Measurements from ENCODE around the gene ATXN10.
"Not testable (repeated sequence)": the region's sequence is repeated elsewhere in the genome, so short reads cannot be mapped to it uniquely, and the experiment has no call there.

Gene ATXN10

DNA sequence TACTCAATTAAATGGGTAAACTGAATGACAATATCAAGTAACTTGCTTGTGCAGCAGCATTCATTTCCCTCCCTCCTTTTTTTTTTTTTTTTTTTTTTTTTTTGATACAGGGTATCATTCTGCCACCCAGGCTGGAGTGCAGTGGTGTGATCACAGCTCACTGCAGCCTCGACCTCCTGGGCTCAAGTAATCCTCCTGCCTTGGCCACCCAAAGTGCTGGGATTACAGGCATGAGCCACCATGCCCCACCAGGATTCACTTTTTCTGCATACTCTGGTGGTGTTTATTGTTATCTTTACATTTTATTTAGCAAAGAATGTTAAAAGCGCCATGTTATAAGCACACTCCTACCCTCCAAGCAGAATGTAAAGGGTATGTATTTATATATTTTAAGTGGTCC is 1.3 kb upstream of the ATXN10 start:
- not testable (repeated sequence) for H3K27ac ChIP-seq (ENCODE audit: low read length); H3K9me3 ChIP-seq (ENCODE audit: control insufficient read depth in 1 of 2, low read length in 2 of 2); H3K36me3 ChIP-seq (ENCODE audit: control insufficient read depth in 1 of 2, insufficient read depth in 2 of 2, low read length in 2 of 2); H3K4me3 ChIP-seq (ENCODE audit: low read depth in 1 of 2, low read length in 2 of 2); H3K27me3 ChIP-seq (ENCODE audit: low read depth, low read length)
- peaks cover 12 to 24% of the 10 kb centered on the region in 2 donors for H3K4me1 ChIP-seq (ENCODE audit: control insufficient read depth in 1 of 2, insufficient read depth in 2 of 2, low read length in 2 of 2)

DNA sequence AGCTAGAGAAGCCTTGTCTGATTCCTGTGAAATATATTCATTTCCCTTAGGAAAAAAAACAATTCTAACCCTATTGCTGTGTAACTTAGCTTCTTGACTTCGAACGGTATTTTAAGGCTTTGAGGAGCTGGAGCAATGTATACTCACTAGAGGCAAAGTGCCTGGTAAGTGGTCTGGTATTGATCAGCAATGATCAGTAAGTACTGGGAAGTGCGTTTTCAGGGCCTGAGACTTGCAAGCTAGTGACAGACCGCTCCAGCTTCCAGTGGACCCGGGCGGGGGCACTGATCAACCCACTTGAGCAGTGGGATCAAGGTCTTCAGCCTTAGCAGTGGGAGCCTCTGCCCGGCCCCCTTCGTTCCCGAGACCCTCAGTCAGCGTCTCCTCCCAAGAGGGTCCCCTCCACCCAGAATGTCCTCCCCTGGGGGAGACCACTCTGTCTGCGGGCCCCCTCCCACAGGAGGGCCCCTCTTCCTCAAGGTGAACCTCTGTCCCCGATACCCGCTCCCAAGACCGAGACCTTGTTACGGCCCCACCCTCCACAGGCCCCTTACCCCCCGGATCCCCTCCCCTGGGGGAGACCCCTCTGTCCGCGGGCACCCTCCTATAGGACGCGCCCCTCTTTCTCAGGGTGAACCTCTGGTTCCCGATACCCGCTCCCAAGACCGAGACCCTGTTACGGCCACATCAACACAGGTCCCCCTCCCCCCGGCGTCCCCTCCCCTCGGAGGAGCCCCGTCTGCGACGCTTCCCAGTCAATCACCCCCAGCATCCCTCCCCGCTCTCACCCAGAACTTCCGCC is 452 bp upstream of the ATXN10 start:
- Histone ChIP-seq H3K9me3 (ENCODE audit: control insufficient read depth in 1 of 2, low read length in 2 of 2) (no peaks in the 10 kb centered on the region), H3K4me3 (ENCODE audit: low read depth in 1 of 2, low read length in 2 of 2) (peak overlapping the region; percentile 75 to 85), H3K4me1 (ENCODE audit: control insufficient read depth in 1 of 2, insufficient read depth in 2 of 2, low read length in 2 of 2) (peaks cover 12 to 24% of the 10 kb centered on the region in 2 donors), H3K27me3 (ENCODE audit: low read depth, low read length) (no peaks in the 10 kb centered on the region), H3K36me3 (ENCODE audit: control insufficient read depth in 1 of 2, insufficient read depth in 2 of 2, low read length in 2 of 2) (no peaks in the 10 kb centered on the region), H3K27ac (ENCODE audit: low read length) (peak overlapping the region; percentile 23)

DNA sequence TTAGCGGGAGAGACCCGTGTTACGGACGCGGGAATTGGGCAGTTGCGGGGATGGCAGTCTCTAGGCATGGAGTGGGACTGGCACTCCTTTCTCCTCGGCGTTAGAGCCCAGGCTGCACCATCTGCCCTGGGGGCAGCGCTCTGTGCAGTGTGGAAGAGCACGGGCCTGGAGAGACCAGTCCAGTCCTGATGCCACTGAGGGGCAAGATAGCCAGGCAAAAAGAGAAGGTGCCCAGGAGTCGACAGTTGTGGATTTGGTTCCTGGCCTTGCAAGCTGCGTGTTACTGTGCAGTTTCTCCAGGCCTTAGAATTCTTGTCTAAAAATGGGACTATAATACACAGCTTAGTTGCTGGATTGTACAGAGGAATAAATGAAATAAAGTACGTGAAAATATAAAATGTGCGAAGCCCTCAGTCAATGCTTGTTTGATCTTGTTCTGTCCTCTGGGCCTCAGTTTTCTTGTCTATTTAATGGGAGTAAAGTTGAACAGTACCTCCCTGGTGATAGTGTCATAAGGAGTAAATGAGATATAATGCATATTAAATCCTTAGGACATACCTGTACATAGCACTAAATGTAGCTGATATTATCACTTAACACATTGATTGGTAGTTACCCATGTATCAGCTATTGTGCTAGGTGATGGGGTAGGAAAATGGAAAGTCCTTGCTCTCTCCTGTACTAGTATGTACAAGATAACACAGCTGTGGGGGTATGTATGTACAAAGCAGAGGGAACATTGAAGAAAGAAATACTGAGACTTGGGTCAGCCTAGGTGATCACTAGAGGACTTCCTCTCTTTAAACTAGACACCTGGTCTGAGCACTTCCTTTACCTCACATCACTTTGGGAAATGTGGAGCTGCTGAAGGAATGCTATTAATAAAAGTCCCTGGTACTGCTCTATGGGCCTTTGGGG is 1.2 kb downstream of the ATXN10 start:
- peak overlapping the region; percentile 75 to 85 for H3K4me3 ChIP-seq (ENCODE audit: low read depth in 1 of 2, low read length in 2 of 2)
- H3K4me1 ChIP-seq (ENCODE audit: control insufficient read depth in 1 of 2, insufficient read depth in 2 of 2, low read length in 2 of 2), result peaks cover 12 to 24% of the 10 kb centered on the region in 2 donors
- peak overlapping the region; percentile 1 for H3K27ac ChIP-seq (ENCODE audit: low read length)
- no peaks in the 10 kb centered on the region for H3K36me3 ChIP-seq (ENCODE audit: control insufficient read depth in 1 of 2, insufficient read depth in 2 of 2, low read length in 2 of 2)
- no peaks in the 10 kb centered on the region for H3K27me3 ChIP-seq (ENCODE audit: low read depth, low read length)
- H3K9me3 ChIP-seq (ENCODE audit: control insufficient read depth in 1 of 2, low read length in 2 of 2), result no peaks in the 10 kb centered on the region

DNA sequence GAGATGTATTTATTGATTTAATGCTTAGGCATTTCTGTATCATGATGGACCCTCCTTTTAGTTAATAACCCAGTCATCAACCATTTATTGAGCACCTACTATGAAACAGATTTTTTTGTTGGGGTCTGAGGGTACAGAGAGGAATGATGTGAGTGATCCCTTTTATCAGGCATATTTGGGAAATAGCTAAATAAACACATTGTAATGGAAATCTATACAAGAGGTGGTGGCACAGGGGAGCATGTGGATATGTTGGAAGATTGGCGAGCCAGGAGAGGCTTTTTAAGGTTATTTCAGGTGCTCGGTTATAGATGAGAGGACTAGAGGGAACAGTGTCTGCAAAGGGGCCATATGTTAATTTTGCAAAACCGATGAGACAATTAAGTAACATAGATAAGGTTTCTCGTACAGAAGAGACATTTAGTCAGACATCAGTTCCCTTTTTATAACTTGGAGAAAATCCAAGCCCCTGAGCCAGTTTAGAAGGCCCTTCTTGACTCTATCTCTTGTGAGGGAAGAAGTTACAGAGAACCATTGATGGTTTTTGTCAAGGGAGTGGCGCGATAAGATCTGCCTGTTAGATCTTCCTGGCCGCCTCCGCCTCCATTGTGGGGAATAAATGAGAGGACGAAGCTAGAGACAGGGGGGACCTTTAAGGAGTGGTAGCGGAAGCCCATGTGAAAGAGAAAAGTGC is 2.0 kb downstream of the ATXN10 start:
- H3K9me3 ChIP-seq (ENCODE audit: control insufficient read depth in 1 of 2, low read length in 2 of 2), result no peaks in the 10 kb centered on the region
- H3K27me3 ChIP-seq (ENCODE audit: low read depth, low read length), result no peaks in the 10 kb centered on the region
- H3K27ac ChIP-seq (ENCODE audit: low read length), result no peak overlapping the region
- H3K36me3 ChIP-seq (ENCODE audit: control insufficient read depth in 1 of 2, insufficient read depth in 2 of 2, low read length in 2 of 2), result no peaks in the 10 kb centered on the region
- peaks cover 12 to 24% of the 10 kb centered on the region in 2 donors for H3K4me1 ChIP-seq (ENCODE audit: control insufficient read depth in 1 of 2, insufficient read depth in 2 of 2, low read length in 2 of 2)
- H3K4me3 ChIP-seq (ENCODE audit: low read depth in 1 of 2, low read length in 2 of 2), result peak overlapping the region; percentile 75 to 85

DNA sequence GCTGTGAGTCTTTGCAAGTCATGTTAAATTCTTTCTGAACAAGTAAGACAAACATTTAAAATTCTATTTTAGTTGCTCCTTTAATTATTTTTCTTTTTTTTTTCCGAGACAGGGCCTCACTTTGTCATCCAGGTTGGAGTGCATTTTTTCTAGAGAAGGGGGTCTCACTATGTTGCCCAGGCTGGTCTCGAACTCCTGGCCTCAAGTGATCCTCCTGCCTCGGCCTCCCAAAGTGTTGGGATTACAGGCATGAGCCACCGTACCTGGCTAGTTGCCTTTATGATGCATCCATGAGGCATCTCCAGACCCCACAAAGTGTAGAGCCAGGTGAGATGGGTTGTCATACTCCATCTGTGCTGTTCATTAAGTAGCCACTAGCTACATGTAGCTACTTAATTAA is 4.4 kb downstream of the ATXN10 start:
- H3K4me3 ChIP-seq (ENCODE audit: low read depth in 1 of 2, low read length in 2 of 2), result no peak overlapping the region
- no peaks in the 10 kb centered on the region for H3K36me3 ChIP-seq (ENCODE audit: control insufficient read depth in 1 of 2, insufficient read depth in 2 of 2, low read length in 2 of 2)
- no peak overlapping the region for H3K27ac ChIP-seq (ENCODE audit: low read length)
- H3K27me3 ChIP-seq (ENCODE audit: low read depth, low read length), result no peaks in the 10 kb centered on the region
- H3K9me3 ChIP-seq (ENCODE audit: control insufficient read depth in 1 of 2, low read length in 2 of 2), result no peaks in the 10 kb centered on the region
- H3K4me1 ChIP-seq (ENCODE audit: control insufficient read depth in 1 of 2, insufficient read depth in 2 of 2, low read length in 2 of 2), result peaks cover 12 to 29% of the 10 kb centered on the region in 2 donors

DNA sequence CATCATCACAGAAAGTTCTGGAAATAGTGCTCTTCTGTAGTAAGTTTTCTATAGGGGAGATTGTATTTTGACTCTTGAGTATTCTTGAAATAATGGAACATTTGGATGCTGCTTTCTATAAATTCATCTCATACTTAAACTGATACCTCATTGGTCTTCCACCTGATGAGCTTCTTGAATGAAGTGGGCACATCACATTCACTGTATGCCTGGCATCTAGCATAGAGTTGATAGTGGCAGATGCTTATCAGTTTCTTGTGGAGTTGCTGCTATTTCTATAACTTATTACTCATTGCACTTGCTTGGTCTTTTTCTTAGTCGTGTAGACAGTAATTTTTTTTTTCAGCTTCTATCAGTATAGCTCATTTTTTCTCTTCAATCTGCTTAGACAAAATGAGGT is 5.4 kb downstream of the ATXN10 start:
- no peaks in the 10 kb centered on the region for H3K36me3 ChIP-seq (ENCODE audit: control insufficient read depth in 1 of 2, insufficient read depth in 2 of 2, low read length in 2 of 2)
- no peaks in the 10 kb centered on the region for H3K9me3 ChIP-seq (ENCODE audit: control insufficient read depth in 1 of 2, low read length in 2 of 2)
- no peak overlapping the region for H3K27ac ChIP-seq (ENCODE audit: low read length)
- H3K4me1 ChIP-seq (ENCODE audit: control insufficient read depth in 1 of 2, insufficient read depth in 2 of 2, low read length in 2 of 2), result peaks cover 21 to 35% of the 10 kb centered on the region in 2 donors
- H3K4me3 ChIP-seq (ENCODE audit: low read depth in 1 of 2, low read length in 2 of 2), result no peak overlapping the region
- H3K27me3 ChIP-seq (ENCODE audit: low read depth, low read length), result no peaks in the 10 kb centered on the region

DNA sequence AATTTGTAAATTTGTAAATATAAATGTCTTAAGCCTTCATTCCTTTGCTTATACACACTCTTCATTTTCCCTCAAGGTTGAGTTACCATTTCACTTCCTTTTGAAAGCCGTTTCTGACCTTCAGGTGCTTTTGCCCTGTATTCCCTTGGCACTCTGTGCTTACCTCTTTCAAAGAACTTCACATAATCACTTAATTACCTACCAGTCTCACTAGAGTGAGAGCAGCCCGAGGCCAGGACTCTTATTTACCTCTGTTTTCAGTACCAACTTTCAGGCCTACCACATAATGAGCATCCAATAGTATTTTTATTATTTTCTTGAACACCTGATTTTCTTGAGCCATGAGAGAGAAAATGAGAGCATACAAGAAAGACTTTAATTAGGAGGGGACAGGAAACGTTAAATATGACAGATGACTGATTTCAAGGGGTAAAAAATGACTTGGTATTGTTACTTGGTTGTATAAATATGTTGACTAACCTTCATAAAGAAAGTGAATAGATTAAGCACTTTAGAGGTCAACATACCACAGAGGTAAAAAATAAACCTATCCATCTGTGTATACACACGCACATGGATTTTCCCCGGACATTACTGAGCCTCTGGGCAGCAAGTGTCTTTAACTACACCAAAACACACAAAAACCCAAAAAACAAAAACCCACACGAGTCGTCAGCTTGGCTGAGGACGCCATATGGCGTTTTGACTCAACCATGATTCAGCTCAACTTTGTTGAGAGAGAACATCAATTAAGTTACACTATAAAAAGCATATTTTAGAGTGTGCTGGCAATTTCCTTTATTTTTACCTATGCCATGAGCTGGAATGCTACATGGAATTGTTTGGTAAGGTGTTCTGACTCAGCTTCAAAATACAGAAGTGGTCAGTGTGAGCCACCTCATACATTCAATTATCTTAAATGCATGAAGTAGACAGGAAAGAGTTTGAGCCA is 7.6 kb downstream of the ATXN10 start:
- Histone ChIP-seq H3K4me1 (ENCODE audit: control insufficient read depth in 1 of 2, insufficient read depth in 2 of 2, low read length in 2 of 2) (peaks cover 14 to 37% of the 10 kb centered on the region in 2 donors), H3K4me3 (ENCODE audit: low read depth in 1 of 2, low read length in 2 of 2) (no peak overlapping the region), H3K27ac (ENCODE audit: low read length) (no peak overlapping the region), H3K36me3 (ENCODE audit: control insufficient read depth in 1 of 2, insufficient read depth in 2 of 2, low read length in 2 of 2) (no peaks in the 10 kb centered on the region), H3K9me3 (ENCODE audit: control insufficient read depth in 1 of 2, low read length in 2 of 2) (no peaks in the 10 kb centered on the region), H3K27me3 (ENCODE audit: low read depth, low read length) (no peaks in the 10 kb centered on the region)

DNA sequence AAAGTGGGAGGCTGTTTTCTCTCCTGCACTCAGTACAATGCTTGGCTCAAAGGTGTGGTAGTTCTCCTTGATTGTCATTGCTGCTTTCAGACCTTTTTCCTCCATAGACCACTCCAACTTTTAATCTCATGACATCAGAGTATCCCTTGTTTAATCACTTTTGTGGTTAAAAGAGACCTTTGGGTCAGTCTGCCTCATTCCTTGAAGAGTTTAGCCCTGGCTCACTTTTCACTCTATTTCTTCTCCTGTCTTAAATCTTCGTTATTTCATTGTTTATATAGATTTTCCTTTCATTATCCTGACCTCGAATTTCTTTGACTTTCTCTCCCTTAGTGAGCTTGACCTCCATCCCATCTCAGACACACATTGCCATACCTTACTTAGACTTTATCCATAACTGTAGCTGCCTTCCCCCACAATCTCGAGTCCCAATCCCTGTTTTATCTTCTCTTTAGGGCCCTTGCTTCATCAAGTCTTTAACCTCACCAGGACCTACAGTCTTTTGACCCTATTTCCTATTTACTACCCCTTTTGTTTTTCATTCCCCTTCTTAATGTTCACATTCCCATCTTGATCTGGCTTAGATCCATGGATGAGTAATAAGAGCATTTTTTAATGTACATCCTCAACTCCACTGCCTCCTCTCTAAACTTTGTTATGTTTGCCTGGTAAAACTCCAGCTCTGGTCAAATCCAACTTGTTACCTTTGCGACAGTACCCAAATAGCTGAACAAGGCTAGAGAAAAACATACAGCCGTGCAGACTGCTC is 9.5 kb downstream of the ATXN10 start:
- peaks cover 16 to 48% of the 10 kb centered on the region in 2 donors for H3K4me1 ChIP-seq (ENCODE audit: control insufficient read depth in 1 of 2, insufficient read depth in 2 of 2, low read length in 2 of 2)
- no peak overlapping the region for H3K4me3 ChIP-seq (ENCODE audit: low read depth in 1 of 2, low read length in 2 of 2)
- no peaks in the 10 kb centered on the region for H3K27me3 ChIP-seq (ENCODE audit: low read depth, low read length)
- no peaks in the 10 kb centered on the region for H3K36me3 ChIP-seq (ENCODE audit: control insufficient read depth in 1 of 2, insufficient read depth in 2 of 2, low read length in 2 of 2)
- no peaks in the 10 kb centered on the region for H3K9me3 ChIP-seq (ENCODE audit: control insufficient read depth in 1 of 2, low read length in 2 of 2)
- peak overlapping the region; percentile 50 for H3K27ac ChIP-seq (ENCODE audit: low read length)

DNA sequence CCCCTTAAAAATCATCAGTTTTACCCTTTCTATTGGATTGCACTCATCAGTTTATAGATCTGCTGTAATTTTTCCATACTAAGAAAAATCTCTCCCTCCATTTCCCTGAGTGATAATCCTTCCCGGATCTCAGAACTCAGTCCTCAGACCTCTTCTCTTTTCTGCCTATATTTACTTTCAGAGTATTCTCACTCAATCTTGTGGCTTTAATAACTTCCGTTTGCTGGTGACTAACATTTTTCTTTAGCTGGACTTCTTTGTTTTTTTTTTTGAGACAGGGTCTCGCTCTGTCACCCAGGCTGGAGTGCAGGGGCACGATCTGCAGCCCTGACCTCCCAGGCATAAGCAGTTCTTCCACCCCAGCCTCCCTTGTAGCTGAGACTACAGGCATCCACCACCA is 10.4 kb downstream of the ATXN10 start:
- Histone ChIP-seq H3K36me3 (ENCODE audit: control insufficient read depth in 1 of 2, insufficient read depth in 2 of 2, low read length in 2 of 2) (no peaks in the 10 kb centered on the region), H3K27ac (ENCODE audit: low read length) (no peak overlapping the region)

DNA sequence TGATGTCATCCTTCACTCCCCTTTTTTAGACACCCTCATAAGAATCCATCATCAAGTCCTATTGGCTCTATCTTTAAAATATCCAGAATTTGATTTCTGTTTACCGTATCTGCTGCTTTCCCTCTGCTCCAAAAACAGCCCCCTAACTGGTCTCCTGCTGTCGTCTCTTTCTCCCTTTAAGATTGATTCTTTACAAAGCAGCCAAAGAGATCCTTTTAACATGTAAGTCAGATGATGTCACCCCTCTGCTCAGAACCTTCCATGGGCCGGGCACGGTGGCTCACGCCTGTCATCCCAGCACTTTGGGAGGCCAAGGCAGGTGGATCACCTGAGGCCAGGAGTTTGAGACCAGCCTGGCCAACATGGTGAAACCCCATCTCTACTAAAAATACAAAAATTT is 11.1 kb downstream of the ATXN10 start:
- H3K36me3 ChIP-seq (ENCODE audit: control insufficient read depth in 1 of 2, insufficient read depth in 2 of 2, low read length in 2 of 2); H3K9me3 ChIP-seq (ENCODE audit: control insufficient read depth in 1 of 2, low read length in 2 of 2); H3K27ac ChIP-seq (ENCODE audit: low read length); H3K27me3 ChIP-seq (ENCODE audit: low read depth, low read length); H3K4me3 ChIP-seq (ENCODE audit: low read depth in 1 of 2, low read length in 2 of 2): not testable (repeated sequence)
- H3K4me1 ChIP-seq (ENCODE audit: control insufficient read depth in 1 of 2, insufficient read depth in 2 of 2, low read length in 2 of 2), result peaks cover 19 to 62% of the 10 kb centered on the region in 2 donors

More for the DNA sequence above, 10.4 kb downstream of the ATXN10 start:
- H3K4me1 ChIP-seq (ENCODE audit: control insufficient read depth in 1 of 2, insufficient read depth in 2 of 2, low read length in 2 of 2), result peaks cover 19 to 57% of the 10 kb centered on the region in 2 donors
- H3K4me3 ChIP-seq (ENCODE audit: low read depth in 1 of 2, low read length in 2 of 2), result no peak overlapping the region
- no peaks in the 10 kb centered on the region for H3K27me3 ChIP-seq (ENCODE audit: low read depth, low read length)
- H3K9me3 ChIP-seq (ENCODE audit: control insufficient read depth in 1 of 2, low read length in 2 of 2), result no peaks in the 10 kb centered on the region

All from muscle layer of duodenum (tissue), 2 donors.